SKM-1 (cell line): Measurements from ENCODE around the gene LSP1.

ENCODE experiments used
- DNase-seq: peaks from one replicate; lab custom pipeline; 2025; ENCODE audit not compliant: unreplicated experiment; lab: John Stamatoyannopoulos, UW

LSP1 gene

GRCh38 chr11:1847006-1847735 lies 5.7 kb upstream of the LSP1 start:
- no peak for DNase-seq

- no peak for DNase-seq
Measured at GRCh38 chr11:1847926-1848639, 4.8 kb upstream of the LSP1 start.

- no peak for DNase-seq
Measured at GRCh38 chr11:1848640-1849430, 4.0 kb upstream of the LSP1 start.

GRCh38 chr11:1851468-1852180 lies 1.3 kb upstream of the LSP1 start:
- DNase-seq: no peak

DNA sequence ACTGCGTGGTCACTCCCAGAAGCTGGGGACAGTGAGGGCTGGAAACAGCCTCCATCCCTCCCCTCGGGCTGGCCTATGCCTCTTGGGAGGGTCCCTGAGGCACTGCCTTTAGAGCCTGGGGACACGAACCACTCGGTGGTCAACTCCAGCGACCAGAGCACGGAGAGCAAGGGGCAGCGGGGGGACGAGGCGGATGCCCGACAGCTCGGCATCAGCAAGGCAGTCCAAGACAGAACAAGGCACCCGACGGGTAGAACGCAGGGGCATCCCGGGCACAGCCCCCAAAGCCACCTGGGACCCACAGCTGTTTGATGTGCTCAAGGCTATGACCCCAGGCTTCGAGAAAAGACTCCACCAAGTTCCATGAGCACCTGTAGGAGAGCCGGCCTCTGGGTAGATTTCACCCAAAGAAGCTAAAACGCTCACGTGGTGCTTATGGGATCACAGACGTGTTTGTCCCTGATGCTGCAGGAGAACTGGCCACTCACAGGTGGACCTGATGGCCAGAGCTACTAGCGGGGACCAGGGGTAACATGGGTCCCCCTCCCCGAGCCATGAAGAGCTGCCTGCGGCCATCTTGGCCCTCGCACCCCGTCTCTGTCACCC lies 510 bp upstream of the LSP1 start:
- no peak for DNase-seq

DNA sequence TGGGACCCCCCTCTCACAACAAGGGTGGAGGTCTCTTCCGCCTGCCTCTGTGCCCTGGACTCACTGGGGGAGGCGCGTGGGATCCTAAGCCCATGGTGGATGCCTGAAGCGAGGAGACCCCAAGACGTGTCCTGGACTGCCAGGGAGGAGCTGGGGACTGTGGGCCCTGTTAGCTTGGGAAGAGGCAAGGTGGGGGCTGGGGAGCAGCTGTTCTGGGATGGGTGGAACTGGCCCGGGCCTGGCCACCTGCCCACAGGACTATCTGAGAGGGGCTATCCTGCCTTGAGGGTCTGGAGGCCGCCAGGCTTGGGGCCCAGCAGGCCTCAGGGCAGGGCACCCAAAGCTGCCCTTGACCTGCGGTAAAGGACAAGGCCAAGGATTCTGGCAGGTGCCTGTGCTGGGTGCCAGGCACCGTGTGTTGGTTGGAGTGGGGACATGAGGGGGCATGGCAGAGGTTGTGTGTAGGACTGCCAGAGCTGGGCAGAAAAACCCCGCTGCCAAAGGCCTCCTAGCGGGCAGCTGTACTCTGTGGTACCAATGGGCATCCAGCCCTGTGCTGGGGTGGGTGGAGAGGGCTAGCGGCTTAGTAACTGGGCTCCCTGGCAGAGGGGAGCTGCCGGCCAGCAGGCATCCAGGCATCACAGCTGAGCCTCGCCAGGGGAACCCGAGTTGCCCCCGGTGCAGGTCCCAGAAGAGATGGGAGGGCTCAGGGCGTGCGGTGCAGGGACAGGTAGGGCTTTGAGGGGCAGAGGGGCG lies 670 bp downstream of the LSP1 start:
- DNase-seq: no peak

DNA sequence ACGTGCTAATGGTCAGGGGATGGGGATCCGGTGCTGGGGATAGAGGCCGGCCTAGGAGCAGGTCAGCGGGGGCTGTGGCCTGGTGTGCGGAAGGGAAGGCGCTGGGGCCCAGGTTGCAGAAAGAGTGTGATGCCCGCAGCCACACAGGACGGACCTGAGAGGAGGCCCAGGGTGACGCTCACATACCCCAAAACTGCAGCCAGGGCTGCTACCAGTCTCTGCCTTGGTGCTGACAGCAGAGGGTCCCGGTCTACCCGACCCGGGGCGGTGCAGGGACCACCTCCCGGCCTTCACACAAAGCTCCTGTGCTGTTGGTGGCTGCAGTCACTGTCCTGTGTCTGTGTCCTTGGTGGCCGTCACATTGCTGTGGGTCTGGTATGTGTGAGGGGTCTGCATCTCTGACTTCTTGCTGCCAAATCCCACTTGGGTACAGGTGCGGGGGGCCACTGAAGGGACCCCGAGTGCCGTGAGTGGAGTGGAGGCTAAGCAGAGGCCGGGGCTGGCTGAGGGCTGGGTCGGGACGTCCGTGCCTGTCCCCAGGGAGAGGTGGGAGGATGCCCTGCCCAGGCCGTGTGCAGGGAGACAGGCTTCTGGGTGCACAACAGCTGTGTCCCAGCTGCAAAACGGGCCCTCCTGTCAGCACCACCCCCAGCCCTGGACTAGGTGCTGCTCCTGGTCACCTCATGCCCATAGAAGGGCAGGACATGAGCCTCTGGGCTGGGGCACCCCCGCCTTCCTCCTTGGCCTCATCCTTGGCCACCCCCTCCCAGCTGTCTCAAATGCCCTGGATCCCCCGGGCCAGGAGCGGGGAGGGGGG lies 1.5 kb downstream of the LSP1 start:
- no peak for DNase-seq

DNA sequence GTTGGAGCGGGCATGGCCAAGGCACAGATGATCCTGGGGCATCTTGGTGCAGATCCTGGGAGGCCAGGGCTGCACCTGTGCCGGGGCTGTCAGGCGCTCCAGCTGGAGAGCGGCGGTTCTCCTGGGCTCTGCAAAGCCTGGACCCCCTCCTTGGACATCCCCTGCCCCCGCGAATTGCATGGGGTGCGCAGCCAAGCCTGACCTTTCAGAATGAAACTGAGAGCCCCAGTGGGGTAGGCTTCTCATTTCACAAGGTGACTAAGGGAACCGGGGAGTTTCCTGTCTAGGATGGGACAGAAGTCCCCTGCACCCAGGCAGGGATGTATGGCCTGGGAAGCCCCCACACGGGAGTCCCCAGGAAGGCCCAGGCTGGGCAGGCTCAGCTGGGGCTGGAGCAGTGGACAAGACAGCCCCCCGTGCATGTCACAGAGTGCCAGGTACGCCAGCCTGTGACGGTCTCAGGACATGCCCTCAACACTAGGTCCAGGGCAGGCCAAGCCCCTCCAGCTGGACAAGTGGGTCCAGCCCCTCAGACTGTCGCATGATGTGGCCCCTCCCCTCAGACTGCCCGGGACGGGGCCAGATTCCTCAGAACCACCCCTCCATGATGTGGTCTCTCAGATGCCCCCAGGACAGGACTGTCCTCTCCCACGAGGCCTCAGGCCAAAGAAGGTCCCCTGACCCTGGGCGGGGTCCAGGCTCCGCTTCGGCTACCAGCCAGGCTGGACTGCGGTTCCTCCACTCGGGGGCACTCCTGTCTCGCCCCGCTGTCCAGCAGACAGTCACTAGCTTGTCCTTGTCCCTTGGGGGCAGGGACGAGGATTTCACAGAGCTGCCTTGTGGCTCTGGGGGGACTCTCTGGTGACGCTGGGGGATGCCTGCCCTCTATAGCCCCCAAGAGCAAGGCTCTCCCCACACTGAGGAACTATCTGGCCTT lies 2.3 kb downstream of the LSP1 start:
- DNase-seq: no peak

DNA sequence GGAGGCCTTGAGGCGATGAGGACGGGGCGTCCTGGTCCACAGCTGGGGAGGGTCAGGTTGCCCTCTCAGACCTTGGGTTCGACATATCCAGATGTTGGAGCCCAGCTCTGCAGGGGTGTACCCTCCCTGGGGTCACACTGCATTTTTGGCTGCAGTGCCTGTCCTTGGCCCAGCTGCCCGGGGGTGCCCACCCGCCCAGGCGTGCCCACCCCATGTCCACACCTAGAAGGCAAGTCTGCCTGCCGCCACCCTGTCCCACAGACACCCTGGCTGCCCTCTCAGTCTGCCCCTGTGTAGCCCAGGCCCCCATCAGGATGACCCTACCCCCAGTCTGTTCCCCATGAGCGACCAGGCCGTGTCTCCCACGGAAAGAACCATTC lies 3.0 kb downstream of the LSP1 start:
- no peak for DNase-seq

GRCh38 chr11:1856306-1857005 lies 3.6 kb downstream of the LSP1 start:
- DNase-seq: no peak

GRCh38 chr11:1857064-1857463 lies 4.2 kb downstream of the LSP1 start:
- no peak for DNase-seq

DNA sequence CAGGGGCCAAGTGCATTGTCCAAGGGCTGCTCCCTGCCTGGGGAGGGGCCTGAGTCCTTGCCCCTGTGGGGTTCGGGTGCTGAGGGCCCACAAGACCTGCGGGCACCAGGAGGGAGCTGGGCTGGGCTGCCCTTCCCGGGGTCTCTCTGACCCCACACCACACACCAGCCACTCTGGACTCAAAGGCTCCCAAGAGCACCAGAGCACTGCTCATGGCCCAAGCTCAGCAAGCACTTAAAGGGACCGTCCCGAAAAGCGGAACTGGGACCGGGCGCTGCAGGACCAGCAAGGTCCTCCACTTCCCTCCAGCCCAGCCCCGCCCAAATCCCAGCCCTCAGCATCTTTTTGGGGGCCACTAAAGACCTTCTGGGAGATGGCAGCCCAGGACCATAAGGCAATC lies 5.3 kb downstream of the LSP1 start:
- DNase-seq: no peak

DNA sequence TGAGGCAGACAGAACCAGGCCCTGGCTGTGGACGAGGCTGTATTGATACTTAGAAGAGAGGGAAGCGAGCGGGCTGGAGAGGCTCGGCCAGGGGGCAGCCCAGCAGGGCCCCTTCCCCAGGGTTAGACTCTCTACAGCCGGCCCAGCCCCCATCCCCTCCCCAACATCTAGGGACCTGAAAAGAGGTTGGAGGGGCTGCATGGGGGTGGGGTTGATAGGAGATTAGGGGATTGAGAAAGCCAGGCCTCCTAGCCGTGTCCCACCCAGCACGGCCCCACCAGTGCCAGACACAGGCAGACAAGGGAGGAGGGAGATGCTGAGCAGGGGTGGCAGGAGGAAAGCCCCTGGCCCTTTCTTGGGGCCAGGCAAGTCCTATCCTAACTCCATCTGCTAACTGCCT lies 5.7 kb downstream of the LSP1 start:
- DNase-seq: no peak

DNA sequence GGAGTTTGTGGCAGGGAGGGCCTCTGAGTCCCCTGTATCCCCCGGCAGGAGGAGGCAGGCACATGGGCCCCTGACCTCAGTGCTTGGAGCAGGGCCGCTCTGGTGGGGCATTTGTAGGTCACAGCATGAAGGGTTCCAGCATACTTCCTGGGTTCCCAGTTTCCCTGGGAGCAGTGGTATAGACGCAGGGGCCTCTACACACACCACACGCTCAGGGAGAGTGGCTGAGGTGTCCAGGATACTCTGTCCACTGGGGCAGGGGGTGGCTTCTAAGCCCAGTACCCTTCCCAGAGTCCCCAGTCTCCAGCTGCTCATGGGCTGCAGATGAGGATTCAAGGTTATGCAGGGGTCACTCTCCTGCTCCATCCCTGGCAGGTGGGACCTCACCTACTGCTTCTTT lies 6.1 kb downstream of the LSP1 start:
- DNase-seq: no peak

- DNase-seq: no peak
Measured at GRCh38 chr11:1860108-1860507, 7.2 kb downstream of the LSP1 start.

GRCh38 chr11:1861435-1862411 lies 8.8 kb downstream of the LSP1 start:
- DNase-seq: no peak
